ENCODE results near the gene SIRT3.

GRCh38 chr11:276219-276618 is 40.1 kb upstream of the SIRT3 start:
- TF ChIP-seq CTCF (IDR thresholded peaks at IDR 0.05), result no peak
- TF ChIP-seq ZFX (IDR thresholded peaks at IDR 0.05; ENCODE audit: borderline replicate concordance), result no peak
